Omental fat pad (tissue), 4 donors: ENCODE results near the gene SPATA16. TPM values are rescaled to one million over a fixed set of nuclear protein-coding genes. Genes with fewer than 3 reads are reported as not detected.

Source experiments
- ATAC-seq: fragments of 150-250 bp; one replicate; pipeline ENCODE4 v1.9.1; 2016; ENCODE audit warnings: mild to moderate bottlenecking, moderate library complexity; ENCODE audit not compliant: low FRiP score
- DNase-seq: peaks from one replicate; pipeline ENCODE4 v3.0.0-alpha.2; 2019; ENCODE audit warnings: low spot score
- CTCF ChIP-seq, 3 donors: fragments of 450-650 bp; IDR thresholded peaks; one replicate each; pipeline ENCODE4 v1.5.1; 2016 to 2017; ENCODE audit warnings: antibody characterized with exemption in 3 of 3, mild to moderate bottlenecking in 3 of 3, moderate library complexity in 2 of 3
- total RNA-seq, 4 donors: library from RNA; depleted of rRNA; stranded (reverse); fragments of >200 nt; gene quantifications; one replicate each; pipeline ENCODE4 v1.1.0, GENCODE V29; 2016

SPATA16 gene
- total RNA-seq, 4 donors from 2014 or later: not detected

- ATAC-seq: no peak
These were observed 136.4 kb downstream of the SPATA16 start for GRCh38 chr3:173004681-173005080.

GRCh38 chr3:173003956-173004355 lies 137.1 kb downstream of the SPATA16 start:
- ATAC-seq (no peak), DNase-seq (no peak)
- no peak for TF ChIP-seq CTCF (IDR thresholded peaks at IDR 0.05)

More at GRCh38 chr3:173004681-173005080, 136.4 kb downstream of the SPATA16 start:
- no peak for DNase-seq
- no peak for TF ChIP-seq CTCF (IDR thresholded peaks at IDR 0.05)

- TF ChIP-seq CTCF (IDR thresholded peaks at IDR 0.05): no peak
- no peak for ATAC-seq
- DNase-seq: no peak
These were observed 137.6 kb downstream of the SPATA16 start for GRCh38 chr3:173003471-173003870.

GRCh38 chr3:173001622-173002021 lies 139.4 kb downstream of the SPATA16 start:
- no peak for ATAC-seq
- DNase-seq: no peak
- no peak for TF ChIP-seq CTCF (IDR thresholded peaks at IDR 0.05)

- TF ChIP-seq CTCF (IDR thresholded peaks at IDR 0.05): no peak
- DNase-seq: no peak
- no peak for ATAC-seq
These were observed 140.5 kb downstream of the SPATA16 start for GRCh38 chr3:173000553-173000952.

- no peak for TF ChIP-seq CTCF (IDR thresholded peaks at IDR 0.05)
- ATAC-seq (no peak), DNase-seq (no peak)
These were observed 147.6 kb downstream of the SPATA16 start for GRCh38 chr3:172993412-172993811.

GRCh38 chr3:172991424-172991996 lies 149.5 kb downstream of the SPATA16 start:
- TF ChIP-seq CTCF (IDR thresholded peaks at IDR 0.05): no peak
- no peak for ATAC-seq
- no peak for DNase-seq
